SK-N-SH (cell line): ENCODE measurements around the gene STARD13. TPM values are rescaled to one million over a fixed set of nuclear protein-coding genes. Genes with fewer than 3 reads are reported as not detected.

Experiments
- EP300 ChIP-seq, 2 experiments: IDR thresholded peaks; 2 replicates each; pipeline versions ENCODE4 v1.4.0 to v1.6.1; 2012; ENCODE audit warnings: borderline replicate concordance in 1 of 2, low read depth in 1 of 2, low read length in 1 of 2
- FOXJ3 ChIP-seq: sonication (generic); formaldehyde crosslinking; IDR thresholded peaks from 2 replicates; pipeline ENCODE4 v1.5.1; 2020; ENCODE audit warnings: mild to moderate bottlenecking, missing genetic modification reagents
- GABPA ChIP-seq: IDR thresholded peaks from 2 replicates; pipeline ENCODE4 v1.4.0; 2012; ENCODE audit warnings: low read depth, mild to moderate bottlenecking
- GATA2 ChIP-seq: sonication (generic); formaldehyde crosslinking; IDR thresholded peaks from 2 replicates; pipeline ENCODE4 v1.5.0; 2020; ENCODE audit warnings: mild to moderate bottlenecking, missing genetic modification reagents
- JUND ChIP-seq: IDR thresholded peaks from 2 replicates; pipeline ENCODE4 v1.4.0; 2012
- MEF2A ChIP-seq: IDR thresholded peaks from 2 replicates; pipeline ENCODE4 v1.4.0; 2012; ENCODE audit warnings: low read depth, borderline replicate concordance
- MXI1 ChIP-seq: IDR thresholded peaks from 2 replicates; pipeline ENCODE4 v1.6.1; 2012; ENCODE audit warnings: mild to moderate bottlenecking, low read depth, low read length, improper control_type of control experiment
- NFIC ChIP-seq: IDR thresholded peaks from 2 replicates; pipeline ENCODE4 v1.4.0; 2012; ENCODE audit warnings: borderline replicate concordance
- NRF1 ChIP-seq: IDR thresholded peaks from 2 replicates; pipeline ENCODE4 v1.6.1; 2012; ENCODE audit warnings: low read depth, mild to moderate bottlenecking, low read length
- RAD21 ChIP-seq: IDR thresholded peaks from 2 replicates; pipeline ENCODE4 v1.6.1; 2012; ENCODE audit warnings: mild to moderate bottlenecking, low read length
- RCOR1 ChIP-seq: fragments of 150-350 bp; IDR thresholded peaks from 2 replicates; pipeline ENCODE4 v1.6.1; 2017; ENCODE audit warnings: antibody characterized with exemption, low read length
- REST ChIP-seq: IDR thresholded peaks from 2 replicates; pipeline ENCODE4 v1.6.1; 2012; ENCODE audit warnings: mild to moderate bottlenecking, low read depth, low read length, moderate library complexity
- RFX5 ChIP-seq: IDR thresholded peaks from 2 replicates; pipeline ENCODE4 v1.6.1; 2012; ENCODE audit warnings: mild to moderate bottlenecking, improper control_type of control experiment, low read length
- TAF1 ChIP-seq: IDR thresholded peaks from 2 replicates; pipeline ENCODE4 v1.6.1; 2012; ENCODE audit warnings: low read depth, mild to moderate bottlenecking, low read length, moderate library complexity, borderline replicate concordance
- TCF12 ChIP-seq: IDR thresholded peaks from 2 replicates; pipeline ENCODE4 v1.4.0; 2012
- TEAD4 ChIP-seq: IDR thresholded peaks from 2 replicates; pipeline ENCODE4 v1.4.0; 2012; ENCODE audit warnings: mild to moderate bottlenecking, borderline replicate concordance; ENCODE audit not compliant: insufficient read depth
- YY1 ChIP-seq: IDR thresholded peaks from 2 replicates; pipeline ENCODE4 v1.4.0; 2012; ENCODE audit warnings: low read depth, mild to moderate bottlenecking
- polyA plus RNA-seq, 3 experiments: library from polyadenylated mRNA; depleted of rRNA; stranded (reverse); fragments of >200 nt; gene quantifications; 2 replicates each; pipeline ENCODE4 v1.2.3, GENCODE V29; 2012
- TF ChIP-seq, protein P1 (sequence below): fragments of 150-350 bp; IDR thresholded peaks from 2 replicates; pipeline ENCODE4 v1.6.1; 2016; ENCODE audit warnings: mild to moderate bottlenecking, low read depth, low read length
- TF ChIP-seq, protein P2 (sequence below): fragments of 200-600 bp; sonication (generic); IDR thresholded peaks from 2 replicates; pipeline ENCODE4 v1.6.1; 2017; ENCODE audit warnings: antibody characterized with exemption, mild to moderate bottlenecking, moderate library complexity

Gene STARD13
- polyA plus RNA-seq, 1 of the 3 experiments (the other 2 are of a cell fraction), result 5.7 TPM

DNA sequence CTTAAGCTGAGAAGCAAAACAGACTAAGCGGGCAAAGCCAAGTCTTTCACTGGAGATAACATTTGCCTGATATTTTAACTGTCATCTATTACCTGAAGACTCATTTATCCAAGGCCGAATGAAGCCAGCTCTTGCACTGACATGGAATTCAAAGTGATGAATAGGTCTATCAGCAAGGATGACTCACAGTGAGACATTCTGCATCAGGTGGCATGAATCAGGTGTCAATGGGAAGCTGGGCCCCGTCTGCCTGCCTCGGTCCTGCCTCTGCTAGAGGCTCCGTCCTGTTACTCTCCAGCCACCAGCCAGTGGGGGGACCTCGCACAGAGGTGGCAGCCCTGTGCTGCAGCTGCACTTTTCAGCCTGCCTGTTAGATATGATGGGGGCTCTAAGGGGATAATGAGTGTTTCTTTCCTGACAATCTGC is 23.5 kb downstream of the STARD13 start (continued):
- TF ChIP-seq, protein P1, sequence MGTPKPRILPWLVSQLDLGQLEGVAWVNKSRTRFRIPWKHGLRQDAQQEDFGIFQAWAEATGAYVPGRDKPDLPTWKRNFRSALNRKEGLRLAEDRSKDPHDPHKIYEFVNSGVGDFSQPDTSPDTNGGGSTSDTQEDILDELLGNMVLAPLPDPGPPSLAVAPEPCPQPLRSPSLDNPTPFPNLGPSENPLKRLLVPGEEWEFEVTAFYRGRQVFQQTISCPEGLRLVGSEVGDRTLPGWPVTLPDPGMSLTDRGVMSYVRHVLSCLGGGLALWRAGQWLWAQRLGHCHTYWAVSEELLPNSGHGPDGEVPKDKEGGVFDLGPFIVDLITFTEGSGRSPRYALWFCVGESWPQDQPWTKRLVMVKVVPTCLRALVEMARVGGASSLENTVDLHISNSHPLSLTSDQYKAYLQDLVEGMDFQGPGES, result no peak
- TF ChIP-seq MXI1 (no peak), TEAD4 (peak; percentile 66), GATA2 (CRISPR knock-in tag) (no peak), TAF1 (no peak; the same call in 1 of the 2 replicates), FOXJ3 (no peak), TCF12 (peak; percentile 90), MEF2A (0 out of 2 replicates have a peak, but pooled peaks have one; percentile 5), GABPA (no peak), RCOR1 (no peak), REST (no peak), NRF1 (no peak), RFX5 (no peak), NFIC (0 out of 2 replicates have a peak, but pooled peaks have one; percentile 63), RAD21 (no peak), JUND (peak; percentile 93), EP300 (IDR thresholded peaks at IDR 0.05; ENCODE audit: borderline replicate concordance in 1 of 2, low read depth in 1 of 2, low read length in 1 of 2) (peak; percentile 42 to 84), YY1 (no peak)
- TF ChIP-seq, protein P2, sequence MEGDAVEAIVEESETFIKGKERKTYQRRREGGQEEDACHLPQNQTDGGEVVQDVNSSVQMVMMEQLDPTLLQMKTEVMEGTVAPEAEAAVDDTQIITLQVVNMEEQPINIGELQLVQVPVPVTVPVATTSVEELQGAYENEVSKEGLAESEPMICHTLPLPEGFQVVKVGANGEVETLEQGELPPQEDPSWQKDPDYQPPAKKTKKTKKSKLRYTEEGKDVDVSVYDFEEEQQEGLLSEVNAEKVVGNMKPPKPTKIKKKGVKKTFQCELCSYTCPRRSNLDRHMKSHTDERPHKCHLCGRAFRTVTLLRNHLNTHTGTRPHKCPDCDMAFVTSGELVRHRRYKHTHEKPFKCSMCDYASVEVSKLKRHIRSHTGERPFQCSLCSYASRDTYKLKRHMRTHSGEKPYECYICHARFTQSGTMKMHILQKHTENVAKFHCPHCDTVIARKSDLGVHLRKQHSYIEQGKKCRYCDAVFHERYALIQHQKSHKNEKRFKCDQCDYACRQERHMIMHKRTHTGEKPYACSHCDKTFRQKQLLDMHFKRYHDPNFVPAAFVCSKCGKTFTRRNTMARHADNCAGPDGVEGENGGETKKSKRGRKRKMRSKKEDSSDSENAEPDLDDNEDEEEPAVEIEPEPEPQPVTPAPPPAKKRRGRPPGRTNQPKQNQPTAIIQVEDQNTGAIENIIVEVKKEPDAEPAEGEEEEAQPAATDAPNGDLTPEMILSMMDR, result no peak
